ENCODE results near the gene TMEM39A. TPM values are rescaled to one million over a fixed set of nuclear protein-coding genes. Genes with fewer than 3 reads are reported as not detected.

The TMEM39A gene
- total RNA-seq, 1 experiment from 2014 or later: 38.6 TPM

DNA sequence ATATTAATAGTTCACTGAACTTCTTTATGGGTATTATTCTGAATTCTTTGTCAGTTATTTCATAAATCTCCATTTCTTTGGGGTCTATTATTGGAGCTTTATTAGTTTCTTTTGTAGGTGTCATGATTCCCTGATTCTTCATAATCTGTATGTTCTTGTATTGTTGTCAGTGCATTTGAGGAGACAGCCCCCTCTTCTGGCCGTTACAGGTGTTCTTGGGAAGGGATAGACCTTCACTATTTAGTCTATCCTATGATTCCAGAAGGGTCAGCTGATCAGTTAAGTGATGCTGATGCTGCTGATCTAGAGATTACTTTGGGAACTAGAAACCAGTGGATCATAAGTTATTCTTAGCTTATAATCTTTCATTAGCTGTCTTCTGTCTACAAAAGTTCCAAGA is 34.9 kb downstream of the TMEM39A start:
- Histone ChIP-seq H3K4me3 (ENCODE audit: insufficient read depth, low read depth, low read length) (no peak overlapping the region), H3K27me3 (ENCODE audit: control insufficient read depth, insufficient read depth, low read length) (no peaks in the 10 kb centered on the region), H3K36me3 (replicated peaks; ENCODE audit: control insufficient read depth, insufficient read depth, low read length) (peaks cover 16% of the 10 kb centered on the region)
- DNase-seq: no peak

DNA sequence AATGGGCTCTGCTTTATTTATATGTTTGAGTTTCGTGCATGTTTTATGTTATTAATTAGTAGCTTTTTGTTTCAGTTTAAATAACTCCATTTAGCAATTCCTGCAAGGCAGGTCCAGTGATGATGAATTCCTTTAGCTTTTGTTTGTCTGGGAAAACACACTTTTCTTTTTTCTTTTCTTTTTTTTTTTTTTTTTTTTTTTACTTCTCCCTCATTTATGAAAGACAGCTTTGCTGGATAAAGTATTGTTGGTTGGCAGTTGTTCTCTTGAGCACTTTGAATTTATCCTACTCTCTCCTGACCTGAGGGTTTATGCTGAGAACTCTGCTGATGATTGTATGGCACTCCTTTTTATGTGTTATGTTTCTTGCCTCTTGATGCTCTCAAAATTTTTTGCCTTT is 35.7 kb downstream of the TMEM39A start:
- DNase-seq: no peak
- Histone ChIP-seq H3K27me3 (ENCODE audit: control insufficient read depth, insufficient read depth, low read length) (no peaks in the 10 kb centered on the region), H3K36me3 (replicated peaks; ENCODE audit: control insufficient read depth, insufficient read depth, low read length) (peaks cover 16% of the 10 kb centered on the region), H3K4me3 (ENCODE audit: insufficient read depth, low read depth, low read length) (no peak overlapping the region)

DNA sequence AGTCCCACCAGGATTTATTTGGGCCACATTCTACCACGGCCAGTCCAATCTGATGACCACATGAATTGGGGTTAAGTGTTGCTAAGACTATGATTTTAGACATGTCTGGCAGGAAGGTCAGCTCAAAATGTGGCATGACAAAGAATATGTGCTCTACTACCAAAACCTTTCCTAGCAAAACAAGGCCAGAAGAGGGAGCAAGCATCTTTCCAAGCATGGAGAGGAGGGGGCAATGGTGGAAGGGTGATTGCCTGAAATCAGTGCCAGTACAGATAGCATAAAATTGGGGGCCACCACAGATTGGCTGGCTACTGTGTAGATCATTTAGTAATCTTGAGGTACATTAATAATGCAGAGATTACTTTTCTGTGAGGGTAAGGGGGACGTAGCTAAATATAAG is 43.2 kb downstream of the TMEM39A start:
- no peak overlapping the region for H3K4me3 ChIP-seq (ENCODE audit: insufficient read depth, low read depth, low read length)
- H3K27me3 ChIP-seq (ENCODE audit: control insufficient read depth, insufficient read depth, low read length): no peaks in the 10 kb centered on the region
- no peaks in the 10 kb centered on the region for H3K36me3 ChIP-seq (replicated peaks; ENCODE audit: control insufficient read depth, insufficient read depth, low read length)
- DNase-seq: peak; percentile 58

DNA sequence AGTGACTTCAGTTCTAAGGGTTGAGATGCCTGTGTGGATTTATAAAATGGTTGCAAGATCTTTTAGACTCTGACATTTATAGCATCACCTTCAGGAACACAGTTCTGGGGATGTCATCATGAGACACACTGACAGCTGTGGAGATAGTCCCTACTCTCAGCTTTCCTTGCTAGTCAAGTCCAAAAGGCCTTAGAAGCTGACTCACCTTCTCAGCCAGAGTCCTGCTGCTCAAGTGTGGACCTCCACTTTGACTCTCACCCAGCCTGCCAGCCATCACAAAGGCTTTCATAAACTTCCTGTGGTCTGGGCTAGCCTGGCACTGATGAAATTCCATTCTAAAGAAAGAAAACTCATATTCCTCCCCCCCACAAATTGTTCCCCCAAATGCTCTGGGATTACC is 44.8 kb downstream of the TMEM39A start:
- no peak overlapping the region for H3K4me3 ChIP-seq (ENCODE audit: insufficient read depth, low read depth, low read length)
- no peaks in the 10 kb centered on the region for H3K36me3 ChIP-seq (replicated peaks; ENCODE audit: control insufficient read depth, insufficient read depth, low read length)
- H3K27me3 ChIP-seq (ENCODE audit: control insufficient read depth, insufficient read depth, low read length): no peaks in the 10 kb centered on the region
- no peak for DNase-seq

GRCh38 chr3:119417771-119418512 is 45.5 kb downstream of the TMEM39A start:
- DNase-seq: no peak
- no peaks in the 10 kb centered on the region for H3K27me3 ChIP-seq (ENCODE audit: control insufficient read depth, insufficient read depth, low read length)
- no peak overlapping the region for H3K4me3 ChIP-seq (ENCODE audit: insufficient read depth, low read depth, low read length)
- H3K36me3 ChIP-seq (replicated peaks; ENCODE audit: control insufficient read depth, insufficient read depth, low read length): no peaks in the 10 kb centered on the region

DNA sequence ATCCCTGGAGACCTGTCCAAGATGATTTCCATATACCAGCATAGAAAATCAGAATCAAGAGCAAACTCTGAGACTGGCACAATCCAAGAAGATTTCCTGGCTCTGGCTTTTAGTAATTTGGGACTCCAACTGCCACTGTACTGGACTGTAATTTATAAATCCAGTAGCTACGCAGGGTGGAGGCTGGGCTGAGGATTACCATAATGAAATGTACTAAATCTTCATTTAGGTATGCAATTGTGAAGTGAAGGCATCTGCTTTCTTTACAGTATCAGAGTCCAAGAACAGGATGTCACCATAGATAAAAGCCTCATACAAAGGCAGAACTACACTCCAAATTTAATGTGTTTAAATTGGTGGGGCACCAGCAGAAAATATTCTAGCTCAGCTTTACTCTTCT is 46.5 kb downstream of the TMEM39A start:
- Histone ChIP-seq H3K36me3 (replicated peaks; ENCODE audit: control insufficient read depth, insufficient read depth, low read length) (no peaks in the 10 kb centered on the region), H3K4me3 (ENCODE audit: insufficient read depth, low read depth, low read length) (no peak overlapping the region), H3K27me3 (ENCODE audit: control insufficient read depth, insufficient read depth, low read length) (no peaks in the 10 kb centered on the region)
- no peak for DNase-seq

DNA sequence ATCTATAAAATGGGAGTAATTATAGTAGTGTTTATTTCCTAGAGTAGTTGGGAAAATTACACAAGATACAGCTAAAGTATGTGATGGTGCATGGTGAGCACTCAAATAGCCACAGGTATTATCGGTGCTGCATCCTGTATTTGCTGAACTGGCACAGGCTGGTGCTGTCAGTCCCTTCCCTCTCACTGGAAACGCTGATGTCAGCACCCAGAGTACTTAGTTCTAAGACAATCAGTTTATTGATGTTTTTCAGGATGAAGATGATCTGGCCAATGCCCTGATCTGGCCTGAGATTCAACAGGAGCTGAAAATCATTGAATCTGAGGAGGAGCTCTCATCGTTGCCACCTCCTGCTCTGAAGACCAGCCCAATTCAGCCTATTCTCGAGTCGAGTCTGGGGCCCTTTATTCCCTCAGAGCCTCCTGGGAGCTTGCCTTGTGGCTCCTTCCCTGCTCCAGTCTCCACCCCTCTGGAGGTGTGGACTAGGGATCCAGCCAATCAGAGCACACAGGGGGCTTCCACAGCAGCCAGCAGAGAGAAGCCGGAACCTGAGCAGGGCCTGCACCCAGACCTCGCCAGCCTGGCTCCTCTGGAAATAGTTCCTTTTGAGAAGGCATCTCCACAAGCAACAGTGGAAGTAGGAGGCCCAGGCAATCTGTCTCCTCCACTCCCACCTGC is 49.7 kb downstream of the TMEM39A start:
- Histone ChIP-seq H3K27me3 (ENCODE audit: control insufficient read depth, insufficient read depth, low read length) (no peaks in the 10 kb centered on the region), H3K36me3 (replicated peaks; ENCODE audit: control insufficient read depth, insufficient read depth, low read length) (no peaks in the 10 kb centered on the region), H3K4me3 (ENCODE audit: insufficient read depth, low read depth, low read length) (no peak overlapping the region)
- no peak for DNase-seq

- Histone ChIP-seq H3K27me3 (ENCODE audit: control insufficient read depth, insufficient read depth, low read length) (no peaks in the 10 kb centered on the region), H3K36me3 (replicated peaks; ENCODE audit: control insufficient read depth, insufficient read depth, low read length) (no peaks in the 10 kb centered on the region)
Observed at GRCh38 chr3:119409844-119410243, 53.6 kb downstream of the TMEM39A start.

DNA sequence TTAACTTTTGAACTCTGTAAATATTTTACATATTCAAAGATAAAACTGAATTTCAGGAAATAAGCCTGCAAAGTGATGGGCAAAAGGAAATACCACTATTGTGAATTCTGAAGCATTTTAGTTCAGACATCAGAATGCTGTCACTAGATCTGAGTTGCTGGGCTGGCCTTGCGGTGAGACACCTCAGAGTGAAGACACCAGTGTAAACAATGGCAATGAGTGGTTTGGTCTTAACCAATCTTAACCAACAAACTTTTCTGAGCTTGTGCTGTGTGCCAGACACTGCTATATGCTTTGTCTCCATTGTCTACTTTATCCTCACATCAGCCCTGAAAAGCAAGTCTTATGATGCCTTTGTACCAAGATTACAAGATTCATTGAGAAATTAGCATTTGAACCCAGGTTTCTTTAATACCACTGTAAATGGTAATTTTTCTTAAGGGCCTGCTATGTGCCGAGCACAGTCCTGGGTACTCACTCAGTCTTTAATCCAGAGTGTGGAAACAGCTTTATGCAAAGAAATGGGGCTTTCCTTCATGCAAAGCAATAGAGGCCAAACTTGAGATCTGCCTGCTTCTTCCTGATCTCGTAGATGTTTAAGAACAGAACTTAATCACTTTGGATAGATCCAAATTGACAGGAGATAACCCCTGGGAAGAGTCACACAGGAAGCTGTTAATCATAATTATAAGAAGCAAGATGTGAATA is 55.0 kb downstream of the TMEM39A start:
- H3K36me3 ChIP-seq (replicated peaks; ENCODE audit: control insufficient read depth, insufficient read depth, low read length): no peaks in the 10 kb centered on the region
- no peak for DNase-seq
- H3K4me3 ChIP-seq (ENCODE audit: insufficient read depth, low read depth, low read length): no peak overlapping the region
- no peaks in the 10 kb centered on the region for H3K27me3 ChIP-seq (ENCODE audit: control insufficient read depth, insufficient read depth, low read length)

More at GRCh38 chr3:119409844-119410243, 53.6 kb downstream of the TMEM39A start:
- H3K4me3 ChIP-seq (ENCODE audit: insufficient read depth, low read depth, low read length): no peak overlapping the region
- DNase-seq: no peak

- H3K36me3 ChIP-seq (replicated peaks; ENCODE audit: control insufficient read depth, insufficient read depth, low read length): no peaks in the 10 kb centered on the region
- no peak overlapping the region for H3K4me3 ChIP-seq (ENCODE audit: insufficient read depth, low read depth, low read length)
- DNase-seq: no peak
- no peaks in the 10 kb centered on the region for H3K27me3 ChIP-seq (ENCODE audit: control insufficient read depth, insufficient read depth, low read length)
Observed at GRCh38 chr3:119405315-119405714, 58.1 kb downstream of the TMEM39A start.

GRCh38 chr3:119403201-119403600 is 60.2 kb downstream of the TMEM39A start:
- Histone ChIP-seq H3K27me3 (ENCODE audit: control insufficient read depth, insufficient read depth, low read length) (no peaks in the 10 kb centered on the region), H3K4me3 (ENCODE audit: insufficient read depth, low read depth, low read length) (no peak overlapping the region), H3K36me3 (replicated peaks; ENCODE audit: control insufficient read depth, insufficient read depth, low read length) (no peaks in the 10 kb centered on the region)
- DNase-seq: no peak

- no peak overlapping the region for H3K4me3 ChIP-seq (ENCODE audit: insufficient read depth, low read depth, low read length)
- no peaks in the 10 kb centered on the region for H3K27me3 ChIP-seq (ENCODE audit: control insufficient read depth, insufficient read depth, low read length)
- no peak for DNase-seq
- H3K36me3 ChIP-seq (replicated peaks; ENCODE audit: control insufficient read depth, insufficient read depth, low read length): no peaks in the 10 kb centered on the region
Observed at GRCh38 chr3:119402791-119403190, 60.6 kb downstream of the TMEM39A start.

- DNase-seq: peak; percentile 49
- H3K36me3 ChIP-seq (replicated peaks; ENCODE audit: control insufficient read depth, insufficient read depth, low read length): no peaks in the 10 kb centered on the region
- no peaks in the 10 kb centered on the region for H3K27me3 ChIP-seq (ENCODE audit: control insufficient read depth, insufficient read depth, low read length)
- H3K4me3 ChIP-seq (ENCODE audit: insufficient read depth, low read depth, low read length): no peak overlapping the region
Observed at GRCh38 chr3:119401503-119402440, 61.6 kb downstream of the TMEM39A start.

- no peaks in the 10 kb centered on the region for H3K27me3 ChIP-seq (ENCODE audit: control insufficient read depth, insufficient read depth, low read length)
- no peaks in the 10 kb centered on the region for H3K36me3 ChIP-seq (replicated peaks; ENCODE audit: control insufficient read depth, insufficient read depth, low read length)
- DNase-seq: no peak
Observed at GRCh38 chr3:119401069-119401468, 62.3 kb downstream of the TMEM39A start.

More at GRCh38 chr3:119401069-119401468, 62.3 kb downstream of the TMEM39A start:
- no peak overlapping the region for H3K4me3 ChIP-seq (ENCODE audit: insufficient read depth, low read depth, low read length)
